SK-N-SH (cell line): ENCODE results near the gene LPCAT1.

Source experiments
- CHD2 ChIP-seq: fragments of 150-350 bp; IDR thresholded peaks from 2 replicates; pipeline ENCODE4 v1.6.1; 2018; ENCODE audit warnings: low read length; ENCODE audit not compliant: partially characterized antibody
- EZH2phosphoT487 ChIP-seq: fragments of 200-600 bp; sonication (generic); IDR thresholded peaks from 2 replicates; pipeline ENCODE4 v1.6.1; 2017; ENCODE audit warnings: low read depth, mixed run types, mild to moderate bottlenecking, antibody characterized with exemption, moderate library complexity, borderline replicate concordance
- NRF1 ChIP-seq: IDR thresholded peaks from 2 replicates; pipeline ENCODE4 v1.6.1; 2012; ENCODE audit warnings: low read depth, mild to moderate bottlenecking, low read length
- POLR2AphosphoS5 ChIP-seq: IDR thresholded peaks from 2 replicates; pipeline ENCODE4 v1.6.1; 2012; ENCODE audit warnings: low read depth, low read length
- TF ChIP-seq, protein P1 (sequence below): fragments of 200-600 bp; sonication (generic); IDR thresholded peaks from 2 replicates; pipeline ENCODE4 v1.6.1; 2017; ENCODE audit warnings: antibody characterized with exemption, mild to moderate bottlenecking, moderate library complexity
- TF ChIP-seq, protein P2 (sequence below): IDR thresholded peaks from 2 replicates; pipeline ENCODE4 v1.6.1; 2012; ENCODE audit warnings: mild to moderate bottlenecking, low read depth, low read length, moderate library complexity

DNA sequence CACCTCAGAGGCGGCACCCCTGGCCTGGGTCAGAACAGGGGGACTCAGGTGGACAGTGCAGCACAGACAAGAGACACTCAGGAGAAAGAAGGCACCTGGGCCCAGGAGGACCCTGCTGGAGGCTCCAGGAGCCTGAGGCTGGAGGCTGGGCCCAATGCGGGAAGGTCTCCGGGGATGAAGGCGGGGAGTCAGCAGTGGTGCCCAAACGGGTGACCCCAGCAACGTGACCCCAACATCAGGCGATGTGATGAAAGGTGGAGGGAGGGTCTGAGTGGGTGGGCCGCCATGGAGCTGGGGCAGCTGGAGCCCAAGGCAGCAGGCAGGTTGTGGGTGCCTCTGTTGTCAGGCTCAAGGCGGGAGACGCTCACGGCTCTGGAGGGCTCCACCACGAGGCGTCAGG lies 37.5 kb downstream of the LPCAT1 start:
- TF ChIP-seq, protein P1, sequence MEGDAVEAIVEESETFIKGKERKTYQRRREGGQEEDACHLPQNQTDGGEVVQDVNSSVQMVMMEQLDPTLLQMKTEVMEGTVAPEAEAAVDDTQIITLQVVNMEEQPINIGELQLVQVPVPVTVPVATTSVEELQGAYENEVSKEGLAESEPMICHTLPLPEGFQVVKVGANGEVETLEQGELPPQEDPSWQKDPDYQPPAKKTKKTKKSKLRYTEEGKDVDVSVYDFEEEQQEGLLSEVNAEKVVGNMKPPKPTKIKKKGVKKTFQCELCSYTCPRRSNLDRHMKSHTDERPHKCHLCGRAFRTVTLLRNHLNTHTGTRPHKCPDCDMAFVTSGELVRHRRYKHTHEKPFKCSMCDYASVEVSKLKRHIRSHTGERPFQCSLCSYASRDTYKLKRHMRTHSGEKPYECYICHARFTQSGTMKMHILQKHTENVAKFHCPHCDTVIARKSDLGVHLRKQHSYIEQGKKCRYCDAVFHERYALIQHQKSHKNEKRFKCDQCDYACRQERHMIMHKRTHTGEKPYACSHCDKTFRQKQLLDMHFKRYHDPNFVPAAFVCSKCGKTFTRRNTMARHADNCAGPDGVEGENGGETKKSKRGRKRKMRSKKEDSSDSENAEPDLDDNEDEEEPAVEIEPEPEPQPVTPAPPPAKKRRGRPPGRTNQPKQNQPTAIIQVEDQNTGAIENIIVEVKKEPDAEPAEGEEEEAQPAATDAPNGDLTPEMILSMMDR, result no peak
- TF ChIP-seq EZH2phosphoT487 (no peak), NRF1 (no peak), CHD2 (no peak), POLR2AphosphoS5 (no peak)
- TF ChIP-seq, protein P2, sequence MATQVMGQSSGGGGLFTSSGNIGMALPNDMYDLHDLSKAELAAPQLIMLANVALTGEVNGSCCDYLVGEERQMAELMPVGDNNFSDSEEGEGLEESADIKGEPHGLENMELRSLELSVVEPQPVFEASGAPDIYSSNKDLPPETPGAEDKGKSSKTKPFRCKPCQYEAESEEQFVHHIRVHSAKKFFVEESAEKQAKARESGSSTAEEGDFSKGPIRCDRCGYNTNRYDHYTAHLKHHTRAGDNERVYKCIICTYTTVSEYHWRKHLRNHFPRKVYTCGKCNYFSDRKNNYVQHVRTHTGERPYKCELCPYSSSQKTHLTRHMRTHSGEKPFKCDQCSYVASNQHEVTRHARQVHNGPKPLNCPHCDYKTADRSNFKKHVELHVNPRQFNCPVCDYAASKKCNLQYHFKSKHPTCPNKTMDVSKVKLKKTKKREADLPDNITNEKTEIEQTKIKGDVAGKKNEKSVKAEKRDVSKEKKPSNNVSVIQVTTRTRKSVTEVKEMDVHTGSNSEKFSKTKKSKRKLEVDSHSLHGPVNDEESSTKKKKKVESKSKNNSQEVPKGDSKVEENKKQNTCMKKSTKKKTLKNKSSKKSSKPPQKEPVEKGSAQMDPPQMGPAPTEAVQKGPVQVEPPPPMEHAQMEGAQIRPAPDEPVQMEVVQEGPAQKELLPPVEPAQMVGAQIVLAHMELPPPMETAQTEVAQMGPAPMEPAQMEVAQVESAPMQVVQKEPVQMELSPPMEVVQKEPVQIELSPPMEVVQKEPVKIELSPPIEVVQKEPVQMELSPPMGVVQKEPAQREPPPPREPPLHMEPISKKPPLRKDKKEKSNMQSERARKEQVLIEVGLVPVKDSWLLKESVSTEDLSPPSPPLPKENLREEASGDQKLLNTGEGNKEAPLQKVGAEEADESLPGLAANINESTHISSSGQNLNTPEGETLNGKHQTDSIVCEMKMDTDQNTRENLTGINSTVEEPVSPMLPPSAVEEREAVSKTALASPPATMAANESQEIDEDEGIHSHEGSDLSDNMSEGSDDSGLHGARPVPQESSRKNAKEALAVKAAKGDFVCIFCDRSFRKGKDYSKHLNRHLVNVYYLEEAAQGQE, result no peak
